ENCODE results near the gene OSBPL3. TPM values are rescaled to one million over a fixed set of nuclear protein-coding genes. Genes with fewer than 3 reads are reported as not detected.

OSBPL3 gene
- total RNA-seq, 2 experiments from 2014 or later = 44.6 to 45.7 TPM

- no peak overlapping the region for H3K4me3 Mint-ChIP-seq
- ATAC-seq (peak; percentile 13), DNase-seq (no peak)
- ChIA-PET POLR2A (no interaction called here), CTCF (interaction anchor here (1.6 to 2.0 kb wide), 2 partner anchors 9 to 16 kb away, joined by 4 to 6 read pairs; no protein-coding TSS in a partner anchor)
- H3K27ac Mint-ChIP-seq = peak overlapping the region; percentile 10
- peaks cover 33% of the 10 kb centered on the region for H3K4me1 Mint-ChIP-seq (ENCODE audit: low read depth)
- intact Hi-C loops (cut with micrococcal nuclease) = no loop called here
- no peak for TF ChIP-seq CTCF (IDR thresholded peaks at IDR 0.05)
- no peaks in the 10 kb centered on the region for H3K27me3 Mint-ChIP-seq
- peaks cover 56% of the 10 kb centered on the region for H3K36me3 Mint-ChIP-seq (ENCODE audit: low read depth)
- no peaks in the 10 kb centered on the region for H3K9me3 Mint-ChIP-seq
Observed at GRCh38 chr7:24836084-24836483, 143.9 kb downstream of the OSBPL3 start.

- H3K27me3 Mint-ChIP-seq = no peaks in the 10 kb centered on the region
- H3K36me3 Mint-ChIP-seq (ENCODE audit: low read depth) = peaks cover 61% of the 10 kb centered on the region
- no peak for ATAC-seq
- CTCF ChIA-PET = interaction anchor here (1.0 to 2.0 kb wide), 3 partner anchors 9 to 263 kb away, joined by 4 to 6 read pairs (median 4); no protein-coding TSS in a partner anchor
- intact Hi-C loops (cut with micrococcal nuclease) = no loop called here
- no peak for DNase-seq
- peaks cover 37% of the 10 kb centered on the region for H3K4me1 Mint-ChIP-seq (ENCODE audit: low read depth)
- no peaks in the 10 kb centered on the region for H3K9me3 Mint-ChIP-seq
- POLR2A ChIA-PET = interaction anchor here (0.5 kb wide), 1 partner anchor 132 kb away, joined by 4 read pairs; no protein-coding TSS in a partner anchor
- H3K4me3 Mint-ChIP-seq = no peak overlapping the region
- no peak for TF ChIP-seq CTCF (IDR thresholded peaks at IDR 0.05)
- H3K27ac Mint-ChIP-seq = no peak overlapping the region
Observed at GRCh38 chr7:24835643-24836042, 144.3 kb downstream of the OSBPL3 start.

- no peak overlapping the region for H3K4me3 Mint-ChIP-seq
- DNase-seq = no peak
- no peak for TF ChIP-seq CTCF (IDR thresholded peaks at IDR 0.05)
- peaks cover 64% of the 10 kb centered on the region for H3K36me3 Mint-ChIP-seq (ENCODE audit: low read depth)
- ATAC-seq = no peak
- peaks cover 45% of the 10 kb centered on the region for H3K4me1 Mint-ChIP-seq (ENCODE audit: low read depth)
- no peaks in the 10 kb centered on the region for H3K27me3 Mint-ChIP-seq
- intact Hi-C loops (cut with micrococcal nuclease) = no loop called here
- POLR2A ChIA-PET = no interaction called here
- CTCF ChIA-PET = interaction anchor here (1.1 to 1.6 kb wide), 4 partner anchors 14 to 236 kb away, joined by 3 to 4 read pairs (median 4); no protein-coding TSS in a partner anchor
- no peak overlapping the region for H3K27ac Mint-ChIP-seq
- no peaks in the 10 kb centered on the region for H3K9me3 Mint-ChIP-seq
Observed at GRCh38 chr7:24834128-24834798, 145.7 kb downstream of the OSBPL3 start.

GRCh38 chr7:24833549-24833948, 146.4 kb downstream of the OSBPL3 start:
- Mint-ChIP-seq H3K27ac (no peak overlapping the region), H3K27me3 (no peaks in the 10 kb centered on the region), H3K4me1 (ENCODE audit: low read depth) (peaks cover 47% of the 10 kb centered on the region), H3K9me3 (no peaks in the 10 kb centered on the region), H3K4me3 (no peak overlapping the region), H3K36me3 (ENCODE audit: low read depth) (peaks cover 63% of the 10 kb centered on the region)
- no peak for TF ChIP-seq CTCF (IDR thresholded peaks at IDR 0.05)
- intact Hi-C loops (cut with micrococcal nuclease) = no loop called here
- ChIA-PET POLR2A (no interaction called here), CTCF (interaction anchor here (1.1 to 3.1 kb wide), 5 partner anchors 12 to 260 kb away, joined by 3 to 21 read pairs (median 4); no protein-coding TSS in a partner anchor)
- DNase-seq (no peak), ATAC-seq (no peak)

- H3K4me3 Mint-ChIP-seq = no peak overlapping the region
- CTCF ChIA-PET = interaction anchor here (1.1 to 3.1 kb wide), 4 partner anchors 10 to 267 kb away, joined by 3 to 21 read pairs (median 4); no protein-coding TSS in a partner anchor
- peaks cover 69% of the 10 kb centered on the region for H3K36me3 Mint-ChIP-seq (ENCODE audit: low read depth)
- no peak for DNase-seq
- H3K9me3 Mint-ChIP-seq = no peaks in the 10 kb centered on the region
- intact Hi-C loops (cut with micrococcal nuclease) = no loop called here
- no peak for TF ChIP-seq CTCF (IDR thresholded peaks at IDR 0.05)
- H3K27me3 Mint-ChIP-seq = no peaks in the 10 kb centered on the region
- H3K4me1 Mint-ChIP-seq (ENCODE audit: low read depth) = peaks cover 55% of the 10 kb centered on the region
- no peak overlapping the region for H3K27ac Mint-ChIP-seq
- ATAC-seq = no peak
- POLR2A ChIA-PET = no interaction called here
Observed at GRCh38 chr7:24831240-24831639, 148.7 kb downstream of the OSBPL3 start.

Data from activated CD8-positive, alpha-beta T cell treated with anti-CD3 and anti-CD28 coated beads for 36 hours (primary cell).